ENCODE data around the gene MYOZ1. TPM values are rescaled to one million over a fixed set of nuclear protein-coding genes. Genes with fewer than 3 reads are reported as not detected.

Gene MYOZ1, protein sequence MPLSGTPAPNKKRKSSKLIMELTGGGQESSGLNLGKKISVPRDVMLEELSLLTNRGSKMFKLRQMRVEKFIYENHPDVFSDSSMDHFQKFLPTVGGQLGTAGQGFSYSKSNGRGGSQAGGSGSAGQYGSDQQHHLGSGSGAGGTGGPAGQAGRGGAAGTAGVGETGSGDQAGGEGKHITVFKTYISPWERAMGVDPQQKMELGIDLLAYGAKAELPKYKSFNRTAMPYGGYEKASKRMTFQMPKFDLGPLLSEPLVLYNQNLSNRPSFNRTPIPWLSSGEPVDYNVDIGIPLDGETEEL
- not detected in 5 replicates for total RNA-seq (2022; extraction: Qiagen RNA extraction; ENCODE audit: low read depth)

GRCh38 chr10:73641328-73642060, at the start of gene MYOZ1:
Gene MYOZ1 (minus strand): TSS chr10:73641474. CDS start chr10:73640017, 1,457 bp downstream.

DNA sequence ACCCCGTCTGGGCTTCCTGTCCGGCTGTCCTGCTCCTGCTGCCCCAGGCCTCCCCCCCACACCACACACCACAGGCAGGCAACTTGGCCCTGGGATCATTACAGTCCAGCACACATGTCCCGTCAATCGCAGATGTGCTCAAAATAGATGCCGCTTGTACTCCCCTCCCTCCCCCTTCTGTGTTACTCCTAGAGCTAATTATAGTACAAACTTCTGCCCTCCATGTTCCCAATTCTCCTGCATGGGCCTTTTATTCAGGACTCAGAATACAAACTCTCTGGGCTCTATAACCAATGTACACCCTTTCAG, 14.7 kb upstream of the MYOZ1 start, which contains the start of gene SYNPO2L:
Gene SYNPO2L, minus strand, starts transcription at position 40 of the 309 bp plus-strand sequence. CDS start 107 bp downstream, outside the sequence.

GRCh38 chr10:73590881-73591799, 50.1 kb downstream of the MYOZ1 start, which contains the start of gene USP54:
Gene USP54 (minus strand): TSS chr10:73591342. CDS start chr10:73575658, 15,684 bp downstream.

Other genes with a start within 250 kb of the MYOZ1 start
- 112 to 124 TPM (median 118 TPM) in 5 replicates for gene ANXA7, start 227.4 kb downstream of the MYOZ1 start, total RNA-seq (2022; extraction: Qiagen RNA extraction; ENCODE audit: low read depth)
- 0.36 to 0.74 TPM (median 0.44 TPM) in 5 replicates for gene MSS51, start 207.9 kb downstream of the MYOZ1 start, total RNA-seq (2022; extraction: Qiagen RNA extraction; ENCODE audit: low read depth)
- 16.6 to 20.2 TPM (median 19.3 TPM) in 5 replicates for gene PPP3CB, start 145.4 kb downstream of the MYOZ1 start, total RNA-seq (2022; extraction: Qiagen RNA extraction; ENCODE audit: low read depth)
- gene USP54, start 50.1 kb downstream of the MYOZ1 start, total RNA-seq (2022; extraction: Qiagen RNA extraction; ENCODE audit: low read depth), result 10.6 to 15.7 TPM (median 12.9 TPM) in 5 replicates
- gene SYNPO2L, start 14.6 kb upstream of the MYOZ1 start, total RNA-seq (2022; extraction: Qiagen RNA extraction; ENCODE audit: low read depth), result 0.01 TPM in 1 of 5 replicates, not detected in the others
- 1.8 to 3.0 TPM (median 2.8 TPM) in 5 replicates for gene AGAP5, start 56.6 kb upstream of the MYOZ1 start, total RNA-seq (2022; extraction: Qiagen RNA extraction; ENCODE audit: low read depth)
- gene SEC24C, start 102.9 kb upstream of the MYOZ1 start, total RNA-seq (2022; extraction: Qiagen RNA extraction; ENCODE audit: low read depth), result 46.1 to 67.9 TPM (median 63.6 TPM) in 5 replicates
- 60.0 to 72.9 TPM (median 72.1 TPM) in 5 replicates for gene CHCHD1, start 140.6 kb upstream of the MYOZ1 start, total RNA-seq (2022; extraction: Qiagen RNA extraction; ENCODE audit: low read depth)
- gene ZSWIM8, start 144.1 kb upstream of the MYOZ1 start, total RNA-seq (2022; extraction: Qiagen RNA extraction; ENCODE audit: low read depth), result 31.8 to 44.6 TPM (median 39.5 TPM) in 5 replicates
- gene NDST2, start 170.1 kb upstream of the MYOZ1 start, total RNA-seq (2022; extraction: Qiagen RNA extraction; ENCODE audit: low read depth), result 13.5 to 16.9 TPM (median 15.0 TPM) in 5 replicates
- 17.3 to 21.1 TPM (median 19.1 TPM) in 5 replicates for gene CAMK2G, start 233.1 kb upstream of the MYOZ1 start, total RNA-seq (2022; extraction: Qiagen RNA extraction; ENCODE audit: low read depth)

All from A549 treated with DMSO at 1 μM for 4 hours (cell line).